ENCODE data around the gene SYT2. TPM values are rescaled to one million over a fixed set of nuclear protein-coding genes. Genes with fewer than 3 reads are reported as not detected.
"Not testable (repeated sequence)": the region's sequence is repeated elsewhere in the genome, so short reads cannot be mapped to it uniquely, and the experiment has no call there.

SYT2 gene
- total RNA-seq, 2 donors from 2014 or later, result not detected

GRCh38 chr1:202588503-202589189 lies 121.6 kb downstream of the SYT2 start:
- ATAC-seq (peak in 1 of 2 donors; percentile 52), DNase-seq (no peak)
- intact Hi-C loops (cut with DNase I), result no loop called here

GRCh38 chr1:202587859-202588485 lies 122.3 kb downstream of the SYT2 start:
- intact Hi-C loops (cut with DNase I), result no loop called here
- no peak for DNase-seq
- no peak for ATAC-seq

GRCh38 chr1:202586871-202587270 lies 123.4 kb downstream of the SYT2 start:
- ATAC-seq (no peak), DNase-seq (no peak)

GRCh38 chr1:202586018-202586821 lies 124.0 kb downstream of the SYT2 start:
- DNase-seq, result peak; percentile 47
- intact Hi-C loops (cut with DNase I), result no loop called here
- ATAC-seq, result no peak

More at GRCh38 chr1:202586871-202587270, 123.4 kb downstream of the SYT2 start:
- intact Hi-C loops (cut with DNase I), result no loop called here

DNA sequence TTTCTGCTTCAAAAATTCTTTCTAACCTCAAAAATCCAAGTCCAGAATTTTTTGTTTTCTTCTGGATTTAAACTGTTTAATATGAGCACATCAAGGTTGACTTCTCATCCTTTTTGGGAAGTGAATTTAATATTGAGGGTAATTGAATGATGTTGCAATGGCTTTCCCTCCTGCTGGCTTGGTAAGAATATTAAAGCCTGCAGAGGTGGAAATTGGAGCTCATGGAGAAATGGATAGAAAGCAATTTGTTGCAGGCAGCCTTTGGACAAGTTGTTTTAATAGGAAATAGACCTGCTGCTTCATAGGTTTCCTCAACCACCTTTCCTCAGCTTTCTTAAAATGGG lies 124.7 kb downstream of the SYT2 start:
- ATAC-seq (no peak), DNase-seq (no peak)
- intact Hi-C loops (cut with DNase I), result no loop called here

- no peak for ATAC-seq
- DNase-seq, result no peak
- intact Hi-C loops (cut with DNase I), result no loop called here
Measured at GRCh38 chr1:202584707-202585589, 125.3 kb downstream of the SYT2 start.

GRCh38 chr1:202582350-202582749 lies 127.9 kb downstream of the SYT2 start:
- ATAC-seq; intact Hi-C loops (cut with DNase I): not testable (repeated sequence)

GRCh38 chr1:202580619-202581018 lies 129.6 kb downstream of the SYT2 start:
- no peak for DNase-seq
- no peak for ATAC-seq
- intact Hi-C loops (cut with DNase I), result no loop called here

More at GRCh38 chr1:202582350-202582749, 127.9 kb downstream of the SYT2 start:
- not testable (repeated sequence) for DNase-seq

DNA sequence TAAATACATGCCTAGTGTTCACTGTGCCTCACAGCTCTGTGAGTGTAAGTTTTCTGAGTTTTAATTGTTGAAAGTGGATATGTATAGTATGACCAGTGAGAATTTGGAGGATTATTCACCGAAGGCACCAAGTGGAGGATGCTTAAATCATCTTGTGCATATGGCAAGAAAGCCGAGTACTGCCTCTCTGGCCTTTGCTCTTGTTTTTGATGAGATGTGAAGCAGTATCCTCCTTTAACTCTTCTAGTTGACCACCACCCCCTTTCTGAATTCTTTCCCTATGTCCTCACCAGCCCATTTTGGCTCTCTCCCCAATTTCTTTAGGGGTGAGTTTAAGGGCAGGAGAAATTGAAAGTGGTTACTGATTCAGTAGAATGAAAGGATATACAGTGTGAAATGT lies 130.4 kb downstream of the SYT2 start:
- DNase-seq, result no peak
- intact Hi-C loops (cut with DNase I), result loop anchor here (10.0 kb wide), 1 partner anchor 75 kb away; no protein-coding TSS in a partner anchor
- ATAC-seq, result peak in 1 of 2 donors; percentile 58

GRCh38 chr1:202578565-202578964 lies 131.7 kb downstream of the SYT2 start:
- intact Hi-C loops (cut with DNase I), result loop anchor here (10.0 kb wide), 1 partner anchor 74 kb away; no protein-coding TSS in a partner anchor
- ATAC-seq, result peak in 1 of 2 donors; percentile 29
- no peak for DNase-seq

GRCh38 chr1:202578001-202578504 lies 132.2 kb downstream of the SYT2 start:
- ATAC-seq (no peak), DNase-seq (no peak)
- intact Hi-C loops (cut with DNase I), result loop anchor here (10.0 kb wide), 1 partner anchor 73 kb away; no protein-coding TSS in a partner anchor

- intact Hi-C loops (cut with DNase I), result loop anchor here (10.0 kb wide), 1 partner anchor 73 kb away; no protein-coding TSS in a partner anchor
- peak in 1 of 2 donors; percentile 12 for ATAC-seq
- no peak for DNase-seq
Measured at GRCh38 chr1:202577381-202577780, 132.9 kb downstream of the SYT2 start.

GRCh38 chr1:202576816-202577215 lies 133.4 kb downstream of the SYT2 start:
- no peak for DNase-seq
- intact Hi-C loops (cut with DNase I), result loop anchor here (10.0 kb wide), 1 partner anchor 72 kb away; no protein-coding TSS in a partner anchor
- ATAC-seq, result peak in 1 of 2 donors; percentile 20

GRCh38 chr1:202575918-202576653 lies 134.2 kb downstream of the SYT2 start:
- ATAC-seq, result peak in 1 of 2 donors; percentile 41

GRCh38 chr1:202572867-202573266 lies 137.4 kb downstream of the SYT2 start:
- intact Hi-C loops (cut with DNase I), result loop anchor here (10.0 kb wide), 1 partner anchor 68 kb away; no protein-coding TSS in a partner anchor
- ATAC-seq (no peak), DNase-seq (no peak)

More at GRCh38 chr1:202575918-202576653, 134.2 kb downstream of the SYT2 start:
- no peak for DNase-seq
- intact Hi-C loops (cut with DNase I), result loop anchor here (10.0 kb wide), 1 partner anchor 71 kb away; no protein-coding TSS in a partner anchor

DNA sequence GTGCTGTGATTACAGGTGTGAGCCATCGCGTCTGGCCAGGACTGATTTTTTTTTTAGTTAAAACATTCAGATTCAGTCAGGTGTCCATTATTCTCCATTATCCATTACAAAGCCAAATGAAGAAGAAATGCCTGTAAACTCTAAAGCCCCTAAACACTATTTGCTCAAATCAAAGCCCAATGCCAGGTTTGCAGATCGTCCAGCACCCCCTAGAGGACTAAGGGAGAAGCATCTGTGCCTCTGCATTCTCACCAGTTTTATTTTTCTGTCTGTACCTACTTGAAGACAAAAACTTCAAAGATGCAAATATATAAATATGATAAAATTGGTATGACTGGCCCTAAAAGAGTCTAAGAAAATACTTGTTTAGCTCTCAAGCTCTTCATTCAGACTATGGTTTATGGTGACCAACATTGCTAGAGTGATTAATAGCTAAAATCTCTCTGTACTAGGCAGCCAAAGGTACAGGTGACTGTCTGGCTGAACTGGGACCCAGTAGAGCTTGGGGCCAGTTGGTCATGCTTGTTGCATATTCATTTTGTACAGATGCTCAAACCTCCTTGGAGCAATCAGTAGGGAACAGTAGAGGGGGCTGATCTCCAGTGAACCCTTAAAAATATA lies 138.4 kb downstream of the SYT2 start:
- no peak for DNase-seq
- no peak for ATAC-seq

More for the DNA sequence above, 138.4 kb downstream of the SYT2 start:
- intact Hi-C loops (cut with DNase I), result loop anchor here (10.0 kb wide), 1 partner anchor 67 kb away; no protein-coding TSS in a partner anchor
